ENCODE measurements around the gene LRRC47. TPM values are rescaled to one million over a fixed set of nuclear protein-coding genes. Genes with fewer than 3 reads are reported as not detected.

Gene LRRC47
- total and polyA plus RNA-seq, 2 of the 8 experiments (the other 6 are each of a cell fraction or from before 2014, with no cell fraction given) = 38.3 to 82.4 TPM

DNA sequence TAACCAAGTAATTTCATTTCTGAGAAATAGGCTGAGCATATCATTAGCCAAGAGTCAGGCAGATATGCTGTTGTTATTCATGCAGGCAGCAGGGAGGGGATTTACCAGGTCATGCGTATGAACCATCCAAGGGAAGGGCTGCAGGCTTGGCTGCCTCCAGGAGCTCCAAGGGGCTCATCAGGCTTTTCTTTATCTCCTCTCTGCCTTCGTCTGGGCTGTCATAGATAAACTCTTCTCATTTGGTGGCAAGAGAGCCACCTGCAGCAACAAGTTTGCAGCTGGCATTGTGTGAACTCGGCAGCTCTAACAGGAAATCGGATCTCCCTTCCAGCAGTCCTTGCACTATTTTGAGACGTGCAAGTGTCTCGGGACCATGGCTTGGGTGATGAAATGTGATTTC lies 36.5 kb downstream of the LRRC47 start:
- Histone ChIP-seq H3K4ac (replicated peaks; ENCODE audit: insufficient read length, low read depth, low read length) (no peak overlapping the region), H3K4me1 (replicated peaks in 1 of 4; ENCODE audit: control insufficient read depth in 3 of 4, insufficient read depth in 4 of 4, low read length in 3 of 4) (no peaks in the 10 kb centered on the region), H4K5ac (ENCODE audit: insufficient read length, low read depth, low read length) (no peak overlapping the region), H3K23ac (ENCODE audit: insufficient read length) (no peak overlapping the region), H2BK120ac (replicated peaks; ENCODE audit: low read depth, low read length) (no peak overlapping the region), H3K4me3 (ENCODE audit: extremely low read depth in 1 of 4, insufficient read depth in 2 of 4, low read depth in 3 of 4, low read length in 4 of 4) (no peak overlapping the region), H2BK12ac (ENCODE audit: low read depth, low read length) (no peak overlapping the region), H3K36me3 (ENCODE audit: control insufficient read depth in 2 of 4, insufficient read depth in 4 of 4, low read length in 3 of 4) (no peaks in the 10 kb centered on the region), H3K27me3 (replicated peaks in 1 of 4; ENCODE audit: control insufficient read depth in 3 of 4, extremely low read depth in 1 of 4, insufficient read depth in 3 of 4, low read length in 3 of 4) (peaks cover 0 to 2% (median 0%) of the 10 kb centered on the region in 4 experiments; a peak in 1 of 7 replicates), H4K8ac (ENCODE audit: extremely low read depth, insufficient read depth, low read length) (no peak overlapping the region), H3K23me2 (ENCODE audit: low read depth, low read length) (no peaks in the 10 kb centered on the region), H3K79me1 (ENCODE audit: low read depth, low read length) (no peaks in the 10 kb centered on the region), H3K9me3 (ENCODE audit: insufficient read depth in 2 of 2, low read depth in 1 of 2, low read length in 1 of 2) (0 out of 4 replicates have a peak, but pooled peaks cover 0 to 3% of the 10 kb centered on the region in 2 experiments), H3K9ac (replicated peaks in 1 of 4; ENCODE audit: extremely low read depth in 1 of 4, low read depth in 3 of 4, low read length in 3 of 4) (no peak overlapping the region), H2AK5ac (ENCODE audit: low read depth, low read length) (no peak overlapping the region), H3K4me2 (ENCODE audit: insufficient read depth in 1 of 2, low read depth in 2 of 2, low read length in 2 of 2) (no peak overlapping the region), H4K91ac (replicated peaks; ENCODE audit: insufficient read length, low read length) (no peak overlapping the region), H3K14ac (ENCODE audit: insufficient read length) (no peak overlapping the region), H2AFZ (ENCODE audit: low read length) (no peak overlapping the region), H2BK5ac (ENCODE audit: low read depth, low read length) (no peak overlapping the region), H3K18ac (ENCODE audit: extremely low read depth, low read length) (no peak overlapping the region), H3K56ac (replicated peaks; ENCODE audit: insufficient read length, low read depth, low read length) (no peak overlapping the region), H4K20me1 (replicated peaks in 1 of 2; ENCODE audit: control insufficient read depth in 1 of 2, insufficient read depth in 2 of 2, low read length in 2 of 2) (no peaks in the 10 kb centered on the region), H2BK15ac (ENCODE audit: low read length) (no peak overlapping the region), H3K27ac (ENCODE audit: low read depth, low read length) (no peak overlapping the region), H3K79me2 (ENCODE audit: control insufficient read depth in 1 of 2, insufficient read depth in 2 of 2, low read length in 2 of 2) (no peaks in the 10 kb centered on the region), H2BK20ac (ENCODE audit: low read length) (no peak overlapping the region)
- 86% methylated on average over 6 of the region's 6 CpGs; no CpG with 5 or more reads in 1 of the 2 experiments for WGBS, 2 experiments (ENCODE audit: extremely low coverage in 1 of 2, insufficient coverage in 1 of 2, insufficient read length in 1 of 2, insufficient replicate concordance in 2 of 2, low coverage in 1 of 2, low lambda C conversion rate in 2 of 2, missing lambda C conversion rate in 1 of 2)
- TF ChIP-seq BCL11A (IDR thresholded peaks at IDR 0.05; ENCODE audit: low read depth in 2 of 2, low read length in 2 of 2) (no peak), CHD2 (IDR thresholded peaks at IDR 0.05; ENCODE audit: low read length) (no peak)
- POLR2A ChIA-PET (ENCODE audit: partially characterized antibody) = interaction anchor here (2.9 kb wide), 1 partner anchor 11 kb away, joined by 10 read pairs; no protein-coding TSS in a partner anchor
- DNase-seq (ENCODE audit: low read depth in 1 of 2, low spot score in 2 of 2) (no peak), FAIRE-seq (no peak)
- CTCF ChIA-PET (ENCODE audit: partially characterized antibody) = interaction anchor here (0.8 to 4.2 kb wide), 4 partner anchors 9 to 35 kb away, joined by 3 to 15 read pairs (median 4); no protein-coding TSS in a partner anchor

Data from H1 (cell line).